HL-60 (cell line): ENCODE data around the gene SLC17A1.

ENCODE experiments used
- CTCF ChIP-seq: IDR thresholded peaks from one replicate; pipeline ENCODE4 v1.5.1; 2011; ENCODE audit warnings: low read length, control low read depth, inconsistent platforms; ENCODE audit not compliant: insufficient read depth
- GABPA ChIP-seq: IDR thresholded peaks from 2 replicates; pipeline ENCODE4 v1.6.1; 2012; ENCODE audit warnings: low read depth

GRCh38 chr6:25834950-25835349 lies 3.1 kb upstream of the SLC17A1 start:
- TF ChIP-seq CTCF (no peak), GABPA (no peak)
